Measurements from ENCODE around the gene DNAH2.

Gene DNAH2

DNA sequence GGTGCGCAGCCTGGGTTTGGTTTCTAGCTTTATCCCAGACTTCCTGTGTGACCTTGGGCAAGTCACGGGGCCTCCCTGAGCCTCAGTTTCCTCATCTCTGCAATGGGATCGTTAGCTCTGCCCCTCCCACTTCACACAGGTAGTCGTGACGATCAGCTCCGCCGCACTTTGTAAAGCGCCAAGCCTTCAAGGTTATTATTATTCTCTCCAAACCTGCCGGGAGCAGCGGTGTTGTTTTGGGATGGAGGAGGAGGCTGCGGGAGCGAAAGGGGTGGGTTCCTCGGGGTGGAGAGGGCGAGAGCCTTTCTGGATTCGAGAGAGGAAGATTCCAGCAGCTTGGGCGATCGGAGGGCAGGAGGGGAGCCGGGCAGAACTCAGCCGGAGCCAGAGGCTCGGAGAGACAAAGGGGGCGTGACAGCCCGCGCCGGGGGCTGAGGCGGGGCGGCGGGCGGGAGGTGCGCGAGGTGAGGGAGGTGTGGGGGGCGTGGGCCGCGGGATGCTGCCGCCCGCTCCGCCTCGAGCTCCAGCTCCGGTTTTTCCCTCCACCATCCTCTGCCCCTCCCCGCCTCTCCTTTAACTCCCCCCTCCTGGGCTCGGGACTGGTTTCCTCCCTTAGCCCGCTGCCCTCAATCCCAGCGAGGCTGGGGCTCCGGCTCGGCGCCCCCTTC, 12.8 kb upstream of the DNAH2 start, which contains the start of gene EFNB3:
TSS of gene EFNB3 (plus strand) at position 602 of the 668 bp plus-strand sequence. CDS start 397 bp downstream, outside the sequence.
- DNase-seq, result peak; percentile 77

DNA sequence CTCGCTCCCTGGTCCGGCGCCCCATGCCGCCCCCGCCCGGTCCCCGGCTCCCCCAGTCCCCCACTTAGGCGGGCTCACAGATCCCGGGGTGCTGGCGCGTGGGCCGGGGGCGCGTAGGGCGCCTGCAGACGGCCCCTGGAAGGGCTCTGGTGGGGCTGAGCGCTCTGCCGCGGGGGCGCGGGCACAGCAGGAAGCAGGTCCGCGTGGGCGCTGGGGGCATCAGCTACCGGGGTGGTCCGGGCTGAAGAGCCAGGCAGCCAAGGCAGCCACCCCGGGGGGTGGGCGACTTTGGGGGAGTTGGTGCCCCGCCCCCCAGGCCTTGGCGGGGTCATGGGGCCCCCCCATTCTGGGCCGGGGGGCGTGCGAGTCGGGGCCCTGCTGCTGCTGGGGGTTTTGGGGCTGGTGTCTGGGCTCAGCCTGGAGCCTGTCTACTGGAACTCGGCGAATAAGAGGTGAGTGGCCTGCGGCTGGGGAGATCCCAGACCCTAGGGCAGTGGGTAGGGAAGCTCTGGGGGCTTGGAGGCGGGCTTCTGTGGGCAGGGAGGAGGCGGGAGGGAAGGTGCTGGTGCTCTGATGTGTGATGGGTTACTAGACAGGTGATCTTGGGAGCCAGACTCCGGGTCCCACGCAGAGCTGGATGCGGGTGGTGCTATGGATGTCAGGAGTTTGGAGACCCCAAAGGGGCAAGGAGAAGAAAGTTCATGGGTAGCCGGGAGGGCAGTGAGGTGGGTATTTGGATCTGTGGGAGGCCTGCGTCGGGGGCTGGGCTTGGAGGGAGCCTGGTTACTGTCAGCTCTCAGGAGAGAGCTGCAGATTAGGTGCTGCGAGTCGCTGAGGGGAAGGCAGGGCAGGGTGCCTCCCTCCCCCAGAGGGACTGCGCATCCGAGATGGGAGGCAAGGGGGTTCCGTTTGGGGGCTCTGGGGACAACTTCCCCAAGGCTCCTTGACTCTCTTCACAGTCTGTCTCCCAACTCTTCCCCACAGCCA, 12.0 kb upstream of the DNAH2 start:
- peak; percentile 50 for DNase-seq

- DNase-seq, result no peak
Observed at GRCh38 chr17:7706631-7707354, 10.8 kb upstream of the DNAH2 start.

- DNase-seq, result peak; percentile 60
Observed at GRCh38 chr17:7707446-7707845, 10.1 kb upstream of the DNAH2 start.

GRCh38 chr17:7707858-7708750, 9.4 kb upstream of the DNAH2 start:
- DNase-seq, result no peak

- no peak for DNase-seq
Observed at GRCh38 chr17:7709031-7709430, 8.5 kb upstream of the DNAH2 start.

DNA sequence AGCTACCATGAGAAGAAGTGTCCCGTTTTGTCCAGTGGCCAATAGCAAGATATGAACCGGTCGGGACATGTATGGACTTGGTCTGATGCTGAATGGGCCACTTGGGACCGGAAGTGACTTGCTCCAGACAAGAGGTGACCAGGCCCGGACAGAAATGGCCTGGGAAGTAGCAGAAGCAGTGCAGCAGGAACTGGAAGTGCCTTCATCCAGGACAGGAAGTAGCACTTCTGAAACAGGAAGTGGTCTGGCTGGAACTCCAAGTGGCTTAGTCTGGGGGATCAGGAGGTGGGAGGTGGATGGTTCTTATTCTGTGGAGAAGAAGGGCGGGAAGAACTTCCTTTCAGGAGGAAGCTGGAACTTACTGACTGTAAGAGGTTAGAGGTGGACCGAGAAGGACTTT, 7.2 kb upstream of the DNAH2 start:
- no peak for DNase-seq

GRCh38 chr17:7711051-7711755, 6.3 kb upstream of the DNAH2 start:
- DNase-seq, result no peak

- peak; percentile 84 for DNase-seq
Observed at GRCh38 chr17:7712111-7712771, 5.3 kb upstream of the DNAH2 start.

- DNase-seq, result no peak
Observed at GRCh38 chr17:7713782-7714181, 3.8 kb upstream of the DNAH2 start.

DNA sequence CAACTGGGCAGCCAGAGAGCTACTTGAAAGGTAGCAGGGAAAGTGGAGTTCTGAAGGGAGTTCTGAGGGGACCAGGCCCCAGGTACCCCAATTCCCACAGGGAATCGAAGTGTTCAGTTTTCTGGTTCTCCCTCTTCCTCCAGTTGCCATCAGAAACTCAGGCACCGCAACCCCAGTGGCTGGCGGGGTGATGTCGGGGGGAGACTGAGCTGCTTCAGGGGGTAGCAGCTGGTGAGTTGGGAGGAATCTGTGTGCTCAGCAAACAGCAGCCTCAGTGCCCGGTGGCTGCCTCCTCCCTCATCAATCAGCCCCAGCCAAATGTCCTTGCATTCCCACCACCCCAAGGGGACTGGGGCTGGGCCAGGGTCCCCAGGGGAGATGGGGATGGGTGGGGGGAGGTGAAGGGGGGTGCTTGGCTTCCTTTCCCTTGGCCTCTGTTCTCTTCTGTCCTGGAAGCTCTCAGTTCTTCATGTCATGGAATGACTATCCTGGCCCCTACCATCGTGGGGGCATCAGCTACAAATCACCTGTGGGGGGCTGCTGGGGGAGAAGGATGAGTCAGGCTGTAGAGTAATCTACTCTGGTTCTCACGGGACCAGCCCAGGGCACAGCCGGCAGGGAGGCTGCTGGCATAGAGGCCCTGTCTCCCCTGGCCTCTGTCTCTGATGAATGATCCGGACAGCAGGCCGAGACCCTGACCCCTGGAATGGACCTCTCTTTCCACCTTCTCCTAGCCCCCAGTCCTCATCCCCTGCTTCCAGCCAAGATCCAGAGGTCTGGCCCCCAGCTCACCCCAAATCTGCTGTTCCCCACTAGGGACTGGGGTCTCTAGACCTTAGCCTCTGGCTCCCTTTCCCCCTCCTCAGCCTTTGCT, 2.6 kb upstream of the DNAH2 start:
- DNase-seq, result peak; percentile 36

GRCh38 chr17:7715936-7716886, 1.3 kb upstream of the DNAH2 start:
- DNase-seq, result peak; percentile 19

GRCh38 chr17:7717756-7718350, 309 bp downstream of the DNAH2 start:
- DNase-seq, result peak; percentile 58

GRCh38 chr17:7719661-7720060, 2.1 kb downstream of the DNAH2 start:
- no peak for DNase-seq

DNA sequence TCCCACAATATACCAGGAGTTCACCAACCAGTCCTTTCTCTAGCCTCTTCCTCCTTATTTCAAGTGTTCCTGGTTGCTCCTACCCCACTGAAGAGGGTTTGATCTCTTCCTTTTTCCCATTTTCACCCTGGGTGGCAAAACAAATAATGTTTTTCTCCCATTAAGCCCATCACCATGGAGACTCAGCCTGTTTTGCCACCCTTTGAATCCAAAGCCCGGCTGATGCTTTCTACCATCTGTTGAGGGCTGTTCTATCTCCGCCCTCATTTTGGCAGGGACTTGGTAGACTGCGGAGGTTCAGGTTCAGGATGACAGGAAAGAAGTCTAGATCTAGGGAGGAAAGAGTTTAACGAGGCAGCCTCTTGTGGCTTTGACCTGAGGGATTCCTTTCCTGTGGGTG, 2.6 kb downstream of the DNAH2 start:
- DNase-seq, result no peak

DNA sequence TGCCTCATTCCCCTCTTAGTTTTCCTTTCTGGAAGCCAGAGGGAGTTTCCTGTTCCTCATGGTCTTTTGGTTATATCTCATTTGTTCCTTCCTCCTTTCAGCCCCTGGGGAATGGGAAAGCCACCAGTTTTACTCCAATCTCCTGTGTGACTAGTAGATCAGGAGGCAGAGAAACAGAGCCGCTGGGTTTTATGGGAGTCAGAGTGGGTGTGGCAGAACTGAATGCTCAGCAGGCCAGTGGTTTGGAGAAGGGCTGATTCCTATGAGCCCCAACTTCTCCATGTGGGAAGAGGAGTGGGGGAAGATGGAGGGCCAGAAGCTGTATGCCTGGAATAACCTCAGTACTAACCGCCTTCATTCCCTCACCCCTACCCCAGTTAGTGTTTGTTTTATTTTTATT, 4.1 kb downstream of the DNAH2 start:
- DNase-seq, result no peak

DNA sequence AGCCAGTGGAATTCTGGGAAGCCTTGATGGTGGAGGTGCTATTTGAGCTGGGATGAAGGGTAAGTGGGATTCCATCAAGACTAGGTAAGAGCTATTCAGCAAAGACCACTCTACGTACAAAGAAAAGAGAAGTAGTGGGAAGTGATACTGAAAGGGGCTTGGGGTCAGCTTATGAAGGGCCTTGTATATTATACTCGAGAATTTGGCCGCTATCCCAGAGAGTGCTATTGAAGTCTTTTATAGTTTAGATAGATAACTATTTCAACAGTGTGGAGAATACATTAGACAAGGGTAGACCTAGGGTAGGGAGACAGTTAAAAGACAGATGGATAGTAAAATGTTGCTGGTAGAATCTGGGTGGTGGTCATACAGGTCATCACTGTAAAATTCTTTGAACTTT, 10.3 kb downstream of the DNAH2 start:
- DNase-seq, result no peak

DNA sequence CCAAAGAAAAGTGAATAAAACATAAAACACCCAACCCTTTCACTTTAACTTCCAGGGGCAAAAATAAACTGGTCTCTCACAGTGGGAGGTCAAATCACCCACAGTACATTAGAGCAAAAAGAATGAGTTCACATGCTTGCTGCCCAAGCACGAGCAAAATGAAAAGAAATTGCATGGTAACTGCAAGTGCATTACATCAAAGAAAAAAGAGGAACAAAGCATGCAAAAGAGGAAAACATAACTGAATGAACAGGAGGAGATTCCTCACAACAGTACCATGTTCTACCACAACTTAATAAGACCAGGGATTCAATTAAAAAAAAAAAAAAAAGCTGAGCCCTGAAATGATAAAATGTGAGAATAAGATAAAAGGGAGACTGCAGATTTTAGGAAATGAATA, 12.3 kb downstream of the DNAH2 start:
- no peak for DNase-seq
